Right lobe of liver (tissue), 6 donors: ENCODE results near the gene MID2. TPM values are rescaled to one million over a fixed set of nuclear protein-coding genes. Genes with fewer than 3 reads are reported as not detected.
"Not testable (repeated sequence)": the region's sequence is repeated elsewhere in the genome, so short reads cannot be mapped to it uniquely, and the experiment has no call there.

Experiments used
- ATAC-seq, 4 donors: fragments of 200-7000 bp; cut with Tn5 transposase; one replicate each; pipeline ENCODE4 v1.9.1; 2020; ENCODE audit warnings: mild to moderate bottlenecking in 4 of 4, moderate library complexity in 4 of 4
- DNase-seq, 3 donors: peaks; one replicate each; pipeline ENCODE4 v3.0.0-alpha.2; 2020
- H3K27ac ChIP-seq, 3 donors: fragments of 200-600 bp; one replicate each; pipeline ENCODE4 v1.8.0; 2022
- H3K27me3 ChIP-seq, 2 donors: fragments of 200-600 bp; one replicate each; pipeline ENCODE4 v1.8.0; 2022
- H3K36me3 ChIP-seq, 4 donors: fragments of 200-600 bp; sonication (generic) in 1 of 4; one replicate each; pipeline versions ENCODE4 v1.5.1 to v1.8.0; 2017 to 2022; ENCODE audit warnings: control low read depth in 1 of 4
- H3K4me1 ChIP-seq, 4 donors: fragments of 200-600 bp; sonication (generic) in 1 of 4; one replicate each; pipeline versions ENCODE4 v1.5.1 to v1.8.0; 2017 to 2022; ENCODE audit warnings: control low read depth in 1 of 4
- H3K4me3 ChIP-seq, 3 donors: fragments of 200-600 bp; one replicate each; pipeline ENCODE4 v1.8.0; 2022
- H3K9me3 ChIP-seq, 4 donors: fragments of 200-600 bp; sonication (generic) in 1 of 4; one replicate each; pipeline versions ENCODE4 v1.5.1 to v1.8.0; 2017 to 2022; ENCODE audit warnings: control low read depth in 1 of 4
- CTCF ChIP-seq, 4 donors: fragments of 200-600 bp in 3 of 4; fragments of 450-650 bp in 1 of 4; IDR thresholded peaks; one replicate each; pipeline versions ENCODE4 v1.5.1 to v1.8.0; 2016 to 2022; ENCODE audit warnings: antibody characterized with exemption in 4 of 4, mild to moderate bottlenecking in 2 of 4
- POLR2A ChIP-seq: fragments of 450-650 bp; IDR thresholded peaks from one replicate; pipeline ENCODE4 v1.6.1; 2017; ENCODE audit warnings: antibody characterized with exemption, mild to moderate bottlenecking
- whole genome bisulfite sequencing: methylation state at CpG from one replicate; pipeline ENCODE4 v1.1.6; 2018; ENCODE audit warnings: low coverage, low lambda C conversion rate; ENCODE audit not compliant: insufficient coverage; ENCODE audit errors: missing lambda C conversion rate; 5-methylcytosine and 5-hydroxymethylcytosine counted together
- intact Hi-C, 2 donors: fragments of 100-400 bp; cut with DNase I; formaldehyde crosslinking; loops; one replicate each; pipeline versions ENCODE4 v1.11.2 to v1.14.1; 2022
- total RNA-seq, 6 experiments: library from RNA; depleted of rRNA in 2 of 6; stranded (reverse); fragments of >200 nt in 2 of 6; fragmentation: NEBNext Ultra II Directional in 3 of 6; extraction: Animal tissue kit (Norgen Biotek cat#: 25700) in 3 of 6; gene quantifications; one replicate each; pipeline versions ENCODE4 v1.1.0 to v1.2.4, GENCODE V29; 2016 to 2023
- donor health status: DM: no; HTN: yes; CAD: no.
- donor health status: DM: no; HTN: no; CAD: no.
- donor health status: DM: no; HTN: no; CAD: no.
- donor health status: DM: no; HTN: yes; CAD: no.
- donor health status: DM: no; HTN: yes; CAD: no.

The MID2 gene
- total RNA-seq, 6 experiments from 2014 or later = 6.3 to 13.8 (median 11.8) TPM

DNA sequence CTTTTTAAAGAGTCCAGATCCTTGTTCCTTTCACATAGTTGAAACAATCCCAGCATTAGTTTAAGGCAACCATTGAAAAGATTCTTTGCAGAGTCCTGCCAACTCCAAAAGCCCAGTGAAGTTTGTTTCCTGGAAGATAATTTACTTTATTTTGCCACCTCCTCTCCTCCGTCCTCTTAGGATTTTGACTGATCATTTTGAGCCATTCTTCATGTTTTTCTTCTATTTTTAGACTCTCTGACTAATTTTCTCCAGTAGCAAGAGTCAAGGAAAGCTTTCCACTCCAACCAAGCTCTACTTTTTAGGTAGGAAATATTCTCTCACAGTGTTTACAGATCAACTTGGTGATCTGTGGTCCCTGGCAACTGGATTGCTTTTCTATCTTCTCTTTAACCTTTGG lies 37.8 kb upstream of the MID2 start:
- no peak for DNase-seq
- intact Hi-C loops = no loop called here
- H3K9me3 ChIP-seq = no peaks in the 10 kb centered on the region
- no peak for TF ChIP-seq POLR2A
- no peak for TF ChIP-seq CTCF (IDR thresholded peaks at IDR 0.05)
- no peak overlapping the region for H3K4me3 ChIP-seq
- ATAC-seq = no peak
- no peaks in the 10 kb centered on the region for H3K4me1 ChIP-seq
- H3K27ac ChIP-seq = no peak overlapping the region
- no peaks in the 10 kb centered on the region for H3K36me3 ChIP-seq
- WGBS = 0% methylated on average over 1 of the region's 1 CpG
- H3K27me3 ChIP-seq = peaks cover 4 to 9% of the 10 kb centered on the region in 2 donors

GRCh38 chrX:107804427-107804826 lies 21.2 kb upstream of the MID2 start:
- no peaks in the 10 kb centered on the region for H3K36me3 ChIP-seq
- H3K27ac ChIP-seq = no peak overlapping the region
- no peak overlapping the region for H3K4me3 ChIP-seq
- ATAC-seq (no peak), DNase-seq (no peak)
- H3K27me3 ChIP-seq = peaks cover 0 to 8% of the 10 kb centered on the region in 2 donors
- TF ChIP-seq POLR2A (no peak), CTCF (IDR thresholded peaks at IDR 0.05) (no peak)
- H3K9me3 ChIP-seq = peaks cover 0 to 2% (median 0%) of the 10 kb centered on the region in 4 donors
- intact Hi-C loops = no loop called here
- 56% methylated on average over 1 of the region's 1 CpG for whole genome bisulfite sequencing
- H3K4me1 ChIP-seq = no peaks in the 10 kb centered on the region

DNA sequence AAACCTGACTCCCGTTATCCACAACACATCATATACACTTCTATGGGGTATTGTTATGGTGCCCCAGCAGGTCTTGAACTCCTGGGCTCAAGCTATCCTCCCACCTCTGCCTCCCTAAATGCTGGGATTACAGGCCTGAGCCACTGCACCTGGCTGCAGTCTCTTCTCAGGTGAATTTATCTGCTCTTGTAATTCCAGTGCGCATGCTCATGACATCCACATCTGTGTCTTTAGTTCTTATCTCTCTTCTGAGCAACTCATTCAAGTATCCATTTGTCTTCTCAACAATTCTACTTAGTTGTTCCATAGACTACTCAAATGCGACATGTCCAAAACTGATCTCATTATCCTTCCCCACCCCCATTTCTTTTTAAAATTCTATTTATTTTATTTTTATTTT lies 20.5 kb upstream of the MID2 start:
- DNase-seq = no peak
- intact Hi-C loops = no loop called here
- Histone ChIP-seq H3K27ac (no peak overlapping the region), H3K27me3 (peaks cover 0 to 8% of the 10 kb centered on the region in 2 donors), H3K4me1 (no peaks in the 10 kb centered on the region), H3K36me3 (no peaks in the 10 kb centered on the region), H3K9me3 (peaks cover 0 to 2% (median 0%) of the 10 kb centered on the region in 4 donors), H3K4me3 (no peak overlapping the region)
- ATAC-seq = no peak
- TF ChIP-seq POLR2A (no peak), CTCF (IDR thresholded peaks at IDR 0.05) (no peak)
- 79% methylated on average over 3 of the region's 3 CpGs for WGBS

DNA sequence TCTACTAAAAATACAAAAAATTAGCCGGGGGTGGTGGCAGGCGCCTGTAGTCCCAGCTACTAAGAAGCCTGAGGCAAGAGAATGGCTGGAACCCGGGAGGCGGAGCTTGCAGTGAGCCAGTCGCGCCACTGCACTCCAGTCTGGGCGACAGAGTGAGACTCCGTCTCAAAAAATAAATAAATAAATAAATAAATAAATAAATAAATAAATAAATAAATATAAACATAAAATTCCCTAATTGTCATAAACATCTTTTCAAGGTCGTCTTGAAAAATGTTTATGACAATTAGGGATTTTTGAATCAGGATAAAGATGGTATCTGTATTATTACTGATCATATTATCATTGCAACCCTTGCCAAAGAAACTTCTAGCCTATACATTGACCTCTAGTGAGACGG lies 15.6 kb upstream of the MID2 start:
- WGBS = 75% methylated on average over 10 of the region's 10 CpGs
- intact Hi-C loops, H3K4me1 ChIP-seq, H3K27me3 ChIP-seq, H3K4me3 ChIP-seq, DNase-seq, H3K36me3 ChIP-seq, H3K27ac ChIP-seq, H3K9me3 ChIP-seq, ATAC-seq: not testable (repeated sequence)

GRCh38 chrX:107818900-107819521 lies 6.7 kb upstream of the MID2 start:
- no peaks in the 10 kb centered on the region for H3K4me1 ChIP-seq
- H3K27ac ChIP-seq = no peak overlapping the region
- TF ChIP-seq CTCF (IDR thresholded peaks at IDR 0.05) (no peak), POLR2A (no peak)
- no peaks in the 10 kb centered on the region for H3K27me3 ChIP-seq
- no peak for DNase-seq
- H3K36me3 ChIP-seq = no peaks in the 10 kb centered on the region
- ATAC-seq = no peak
- no peak overlapping the region for H3K4me3 ChIP-seq
- no peaks in the 10 kb centered on the region for H3K9me3 ChIP-seq
- intact Hi-C loops = no loop called here
